GM21360 (cell line): Measurements from ENCODE around the gene TTYH1.

Source experiments
- ATAC-seq: cut with Tn5 transposase; IDR thresholded peaks from one replicate; pipeline ENCODE4 v1.9.1; 2021; ENCODE audit warnings: mild to moderate bottlenecking, moderate library complexity; ENCODE audit not compliant: unreplicated experiment

The TTYH1 gene

DNA sequence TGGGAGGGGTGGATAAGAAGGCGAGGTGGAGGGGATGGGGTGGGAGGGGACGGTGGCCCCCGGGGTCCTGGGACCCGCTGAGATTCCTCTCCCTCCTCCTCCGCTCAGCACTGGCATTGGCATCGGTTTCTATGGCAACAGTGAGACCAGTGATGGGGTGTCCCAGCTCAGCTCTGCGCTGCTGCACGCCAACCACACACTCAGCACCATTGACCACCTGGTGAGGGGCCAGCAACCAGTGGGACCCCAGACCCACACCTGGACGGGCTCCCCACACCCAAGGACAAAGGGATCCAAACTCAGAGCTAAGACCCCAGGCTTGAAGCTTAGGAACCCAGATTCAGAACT, 5.9 kb downstream of the TTYH1 start:
- no peak for ATAC-seq

DNA sequence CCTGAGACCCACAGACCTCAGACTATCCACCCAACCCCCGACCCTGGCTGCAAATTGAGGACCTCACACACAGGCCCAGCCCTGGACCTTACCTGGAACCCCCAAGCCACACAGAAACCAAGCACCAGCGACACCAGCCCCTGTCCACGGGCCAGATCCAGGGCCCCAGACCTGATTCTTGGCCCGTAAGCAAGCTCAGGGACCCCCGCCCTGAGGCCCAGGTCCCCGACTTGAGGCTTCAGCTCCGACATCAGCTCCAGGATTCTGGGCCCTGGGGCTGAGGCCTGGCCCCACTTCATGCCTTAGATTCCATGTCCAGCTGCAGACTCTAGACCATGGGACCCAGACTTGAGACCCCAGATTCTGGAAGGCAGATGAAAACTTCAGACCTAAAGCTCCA, 6.3 kb downstream of the TTYH1 start:
- no peak for ATAC-seq

DNA sequence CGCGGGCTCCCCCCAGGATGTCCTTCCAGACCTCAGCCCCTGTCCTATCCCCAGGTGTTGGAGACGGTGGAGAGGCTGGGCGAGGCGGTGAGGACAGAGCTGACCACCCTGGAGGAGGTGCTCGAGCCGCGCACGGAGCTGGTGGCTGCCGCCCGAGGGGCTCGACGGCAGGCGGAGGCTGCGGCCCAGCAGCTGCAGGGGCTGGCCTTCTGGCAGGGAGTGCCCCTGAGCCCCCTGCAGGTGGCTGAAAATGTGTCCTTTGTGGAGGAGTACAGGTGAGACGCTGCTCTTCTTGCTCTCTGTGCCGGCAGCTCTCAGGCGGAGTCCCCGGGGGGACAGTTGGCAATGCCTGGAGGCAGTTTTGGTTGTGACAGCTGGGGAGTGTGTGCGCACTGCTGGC, 6.9 kb downstream of the TTYH1 start:
- no peak for ATAC-seq

DNA sequence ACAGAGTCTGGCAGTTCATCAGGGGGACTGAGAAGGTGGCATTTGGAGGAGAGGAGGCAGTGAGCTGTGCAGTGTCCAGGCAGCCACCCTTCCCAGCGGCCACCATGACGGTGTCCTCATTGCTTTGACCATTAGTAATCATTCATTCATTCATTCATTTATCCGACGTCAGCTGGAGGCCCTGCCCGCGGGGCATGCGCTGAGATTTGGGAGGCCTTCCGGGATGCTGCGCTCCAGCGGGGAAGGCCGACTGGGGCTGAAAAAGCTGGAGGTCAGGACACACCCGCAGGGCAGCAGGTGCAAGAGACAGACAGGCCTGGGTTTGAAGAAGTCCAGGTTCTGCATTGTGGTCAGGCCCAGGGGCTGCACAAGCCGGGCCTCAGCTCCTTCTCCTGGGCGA, 8.9 kb downstream of the TTYH1 start:
- ATAC-seq = no peak

DNA sequence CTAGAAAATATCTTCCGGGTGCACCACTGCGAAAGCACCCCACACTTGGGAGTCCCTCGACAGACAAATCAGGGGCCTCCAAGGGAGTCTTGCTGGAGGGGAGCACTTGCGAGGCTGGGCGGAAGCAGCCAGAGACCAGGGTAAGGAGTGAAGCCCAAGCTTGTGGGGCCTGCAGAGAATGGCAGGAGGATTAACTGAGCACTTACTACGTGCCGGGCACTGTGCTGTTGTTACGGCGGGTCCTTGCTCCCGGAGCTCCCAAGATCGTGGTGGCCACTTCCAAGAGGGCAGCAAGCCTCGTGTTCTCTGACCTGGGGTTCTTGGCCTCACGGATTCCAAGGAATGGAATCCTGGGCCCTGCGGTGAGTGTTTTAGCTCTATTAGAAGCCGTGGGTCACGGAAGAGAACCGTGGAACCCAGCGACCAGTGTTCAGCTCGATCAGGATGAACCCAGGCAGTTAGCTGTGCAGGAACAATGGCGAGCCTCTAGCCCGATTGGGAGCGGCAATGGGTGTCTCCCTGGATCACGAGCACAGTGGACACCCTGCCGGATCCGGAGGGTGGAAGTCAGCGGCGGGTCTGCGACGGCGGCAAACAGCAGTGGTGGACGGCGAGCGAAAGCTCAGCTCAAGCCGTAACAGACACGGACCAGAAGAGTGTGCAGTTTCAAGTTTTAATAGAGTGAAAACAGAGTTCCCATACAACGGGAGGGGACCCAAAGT, 9.6 kb downstream of the TTYH1 start:
- no peak for ATAC-seq

DNA sequence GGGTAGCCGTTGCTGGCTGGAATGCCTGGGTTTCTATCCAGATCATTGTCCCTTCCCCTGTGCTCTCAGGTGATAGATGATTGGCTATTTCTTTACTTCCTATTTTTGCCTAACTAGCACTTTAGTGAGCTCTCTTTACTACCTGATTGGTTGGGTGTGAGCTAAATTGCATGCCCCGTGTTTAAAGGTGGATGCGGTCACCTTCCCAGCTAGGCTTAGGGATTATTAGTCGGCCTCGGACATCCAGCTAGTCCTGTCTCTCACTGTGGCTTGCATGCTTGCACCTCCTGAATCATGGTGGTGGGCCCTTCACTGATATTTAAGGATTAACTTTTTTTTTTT, 10.1 kb downstream of the TTYH1 start:
- ATAC-seq = no peak

DNA sequence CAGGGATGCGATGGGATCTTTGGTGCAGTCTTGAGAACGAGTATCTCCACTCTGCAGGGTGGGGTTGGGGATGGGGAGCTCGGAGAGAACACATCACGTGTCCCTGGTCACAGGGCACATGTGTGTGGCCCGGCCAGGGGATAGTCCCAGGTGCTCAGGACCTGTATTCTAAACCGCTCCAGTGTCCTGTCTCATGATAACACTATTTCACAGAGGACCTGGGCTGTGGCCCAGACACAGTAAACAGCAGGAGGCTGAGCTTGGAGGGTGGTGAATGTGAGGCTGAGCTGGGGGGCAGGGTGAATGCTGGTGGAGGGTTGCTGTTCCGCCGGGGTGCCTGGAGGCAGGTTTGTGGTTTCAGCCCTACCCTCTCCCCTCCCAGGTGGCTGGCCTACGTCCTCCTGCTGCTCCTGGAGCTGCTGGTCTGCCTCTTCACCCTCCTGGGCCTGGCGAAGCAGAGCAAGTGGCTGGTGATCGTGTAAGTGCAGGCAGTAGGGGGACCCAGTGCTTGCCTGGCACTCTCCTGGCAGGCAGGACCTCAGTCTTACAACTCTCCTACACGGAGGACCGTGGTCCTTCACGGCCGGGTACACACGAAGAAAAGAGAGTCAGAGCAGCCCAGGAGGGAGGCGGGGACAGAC, 11.1 kb downstream of the TTYH1 start:
- ATAC-seq = no peak

DNA sequence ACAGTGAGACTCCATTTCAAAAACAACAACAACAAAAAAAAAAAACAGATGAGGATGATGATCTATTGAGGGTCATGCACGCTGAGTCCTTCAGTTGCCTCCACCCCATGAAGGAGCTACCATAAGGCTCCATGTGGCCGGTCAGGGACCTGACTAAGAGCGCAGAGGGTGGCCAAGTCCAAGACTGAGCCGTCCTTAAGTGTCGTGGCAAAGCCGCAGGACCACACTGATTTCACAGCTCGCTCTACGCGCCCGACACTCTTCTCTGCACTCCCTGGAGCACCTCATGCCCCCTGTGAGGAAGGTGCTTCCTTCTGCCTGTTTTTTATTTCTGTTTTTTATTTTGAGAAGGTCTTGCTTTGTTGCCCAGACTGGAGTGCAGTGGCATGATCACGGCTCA, 12.3 kb downstream of the TTYH1 start:
- ATAC-seq = no peak

DNA sequence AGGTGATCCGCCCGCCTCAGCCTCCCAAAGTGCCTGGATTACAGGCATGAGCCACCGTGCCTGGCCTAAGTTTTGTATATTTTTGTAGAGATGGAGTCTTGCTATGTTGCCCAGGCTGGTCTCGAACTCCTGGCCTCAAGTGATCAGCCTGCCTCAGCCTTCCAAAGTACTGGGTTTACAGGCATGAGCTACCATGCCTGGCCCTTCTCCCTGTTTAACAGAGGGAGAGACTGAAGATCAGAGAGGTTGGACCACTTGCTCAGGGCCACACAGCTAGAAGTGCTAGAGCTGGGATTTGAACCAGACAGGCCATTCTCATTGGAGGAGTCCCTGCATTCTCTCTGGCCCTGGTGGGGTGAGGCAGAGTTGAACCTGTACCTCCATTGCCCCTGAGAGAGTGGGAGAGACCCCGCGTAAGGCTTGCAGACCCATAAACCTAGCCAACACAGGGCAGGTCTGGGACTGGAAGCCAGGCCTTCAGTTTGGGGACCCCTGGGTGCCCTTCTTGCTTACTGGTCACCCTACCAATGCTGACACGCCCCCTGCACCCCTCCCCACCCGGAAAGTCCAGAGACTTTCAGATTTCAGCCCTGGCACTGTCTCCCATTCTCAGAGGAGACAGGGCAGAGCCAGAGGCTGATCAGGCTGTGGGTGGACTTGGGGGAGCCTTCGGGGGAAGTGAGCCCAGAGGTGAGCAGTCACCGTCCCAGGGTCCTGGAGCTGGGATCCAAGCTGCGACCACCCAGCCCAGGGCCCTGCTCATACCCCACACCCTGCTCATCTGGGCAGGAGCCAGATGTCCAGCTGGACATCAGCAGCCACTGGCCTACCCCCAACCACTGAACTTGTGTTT, 13.3 kb downstream of the TTYH1 start:
- ATAC-seq = no peak

DNA sequence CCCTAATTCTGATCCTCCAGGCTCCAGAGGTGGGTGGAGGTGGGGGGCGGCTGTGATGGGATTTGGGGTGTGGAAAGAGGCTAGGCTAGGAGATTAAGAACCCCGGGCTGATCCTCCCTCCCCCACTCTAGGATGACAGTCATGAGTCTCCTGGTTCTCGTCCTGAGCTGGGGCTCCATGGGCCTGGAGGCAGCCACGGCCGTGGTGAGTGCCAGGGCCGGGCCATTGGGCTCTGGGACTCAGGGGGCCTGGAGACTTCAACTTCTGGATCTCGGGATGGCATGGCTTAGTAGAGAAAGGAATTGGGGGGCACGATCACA, 13.9 kb downstream of the TTYH1 start:
- no peak for ATAC-seq

DNA sequence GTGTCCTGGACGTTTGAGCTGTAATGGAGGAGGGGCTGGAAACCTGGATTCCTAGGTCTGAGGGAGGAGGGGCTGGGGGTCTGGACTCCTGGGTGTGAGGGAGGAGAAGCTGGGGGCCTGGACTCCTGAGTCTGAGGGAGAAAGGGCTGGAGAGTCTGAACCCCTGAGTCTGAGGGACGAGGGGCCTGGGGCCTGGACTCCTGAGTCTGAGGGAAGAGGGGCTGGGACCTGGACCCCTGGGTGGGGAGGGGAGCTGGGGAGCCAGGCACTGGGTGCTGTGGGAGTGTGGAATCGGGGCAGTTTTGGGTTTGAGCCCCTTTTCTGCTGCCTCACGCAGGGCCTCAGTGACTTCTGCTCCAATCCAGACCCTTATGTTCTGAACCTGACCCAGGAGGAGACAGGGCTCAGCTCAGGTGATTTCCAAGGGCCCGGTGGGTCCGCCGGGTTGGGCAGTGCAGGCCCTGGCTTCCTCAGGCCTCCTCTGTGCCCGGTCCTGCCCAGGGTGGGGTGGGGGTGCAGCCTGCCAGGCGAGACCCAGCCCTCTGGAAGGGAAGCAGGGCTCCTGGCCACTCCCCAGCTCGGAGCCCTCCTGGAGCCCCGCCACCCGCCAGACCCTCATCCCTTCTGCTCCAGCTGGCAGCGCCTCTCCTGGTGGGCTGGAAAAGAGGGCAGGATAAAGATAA, 14.4 kb downstream of the TTYH1 start:
- no peak for ATAC-seq

DNA sequence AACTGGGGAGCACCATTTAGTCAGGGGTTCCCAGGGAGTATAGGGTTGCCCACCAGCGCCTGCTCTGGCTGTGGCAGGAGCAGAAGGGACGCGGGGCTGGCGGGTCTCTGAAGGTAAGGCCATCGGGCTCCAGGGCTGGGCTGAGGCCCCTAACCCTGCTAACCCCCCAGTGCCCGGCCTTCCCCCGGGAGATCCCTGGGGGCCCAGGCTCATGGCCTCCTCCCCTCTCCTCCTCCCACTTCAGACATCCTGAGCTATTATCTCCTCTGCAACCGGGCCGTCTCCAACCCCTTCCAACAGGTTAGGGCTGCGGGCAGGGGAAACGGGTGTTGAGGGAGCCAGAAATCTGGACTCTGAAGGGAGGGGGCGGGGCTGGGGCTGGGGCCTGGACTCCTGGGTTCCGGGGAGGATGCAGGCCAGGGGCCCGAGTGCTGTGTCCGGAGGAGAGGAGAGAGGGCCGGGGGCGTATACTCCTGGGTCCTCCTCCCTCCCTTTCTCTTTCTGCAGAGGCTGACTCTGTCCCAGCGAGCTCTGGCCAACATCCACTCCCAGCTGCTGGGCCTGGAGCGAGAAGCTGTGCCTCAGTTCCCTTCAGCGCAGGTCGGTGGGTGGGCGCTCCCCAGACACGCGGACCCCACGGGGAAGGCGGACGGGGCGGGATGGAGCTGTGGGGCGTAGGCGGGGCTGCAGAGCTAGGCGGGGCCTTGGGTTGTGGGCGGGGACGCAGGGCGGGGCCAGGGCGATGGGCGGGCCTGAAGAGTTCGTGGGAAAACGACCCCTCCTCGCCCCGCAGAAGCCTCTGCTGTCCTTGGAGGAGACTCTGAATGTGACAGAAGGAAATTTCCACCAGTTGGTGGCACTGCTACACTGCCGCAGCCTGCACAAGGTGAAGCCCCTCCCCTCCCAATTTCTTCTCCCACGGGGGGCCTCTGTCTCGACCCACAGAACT, 15.3 kb downstream of the TTYH1 start:
- ATAC-seq = no peak

DNA sequence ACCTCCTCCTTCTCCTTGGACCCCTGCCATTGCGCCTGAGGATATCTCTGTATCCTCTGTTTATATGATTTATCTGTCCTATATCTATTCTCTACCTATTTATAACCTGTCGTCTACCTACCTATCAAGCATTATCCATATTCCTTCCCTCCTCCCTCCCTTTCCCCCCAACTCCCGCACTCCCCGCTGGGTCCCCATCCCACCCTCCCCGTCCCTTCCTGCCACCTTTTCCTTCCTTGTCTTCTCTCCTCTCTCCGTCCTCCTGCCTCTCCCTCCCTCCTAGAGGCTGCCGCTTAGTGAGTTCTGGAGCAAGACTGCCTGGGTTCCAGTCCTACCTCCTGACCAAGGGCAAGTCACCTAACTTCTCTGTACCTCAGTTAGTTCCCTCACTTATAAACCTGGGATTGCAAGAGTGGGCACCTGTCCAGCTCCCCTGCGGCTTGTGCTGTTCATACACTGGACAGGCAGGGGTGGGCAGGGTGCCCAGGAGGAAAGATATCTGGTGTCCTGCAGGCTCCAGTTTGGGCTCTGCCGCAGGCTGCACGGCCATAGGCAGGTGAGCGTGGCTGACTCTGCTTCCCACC, 16.1 kb downstream of the TTYH1 start:
- no peak for ATAC-seq

DNA sequence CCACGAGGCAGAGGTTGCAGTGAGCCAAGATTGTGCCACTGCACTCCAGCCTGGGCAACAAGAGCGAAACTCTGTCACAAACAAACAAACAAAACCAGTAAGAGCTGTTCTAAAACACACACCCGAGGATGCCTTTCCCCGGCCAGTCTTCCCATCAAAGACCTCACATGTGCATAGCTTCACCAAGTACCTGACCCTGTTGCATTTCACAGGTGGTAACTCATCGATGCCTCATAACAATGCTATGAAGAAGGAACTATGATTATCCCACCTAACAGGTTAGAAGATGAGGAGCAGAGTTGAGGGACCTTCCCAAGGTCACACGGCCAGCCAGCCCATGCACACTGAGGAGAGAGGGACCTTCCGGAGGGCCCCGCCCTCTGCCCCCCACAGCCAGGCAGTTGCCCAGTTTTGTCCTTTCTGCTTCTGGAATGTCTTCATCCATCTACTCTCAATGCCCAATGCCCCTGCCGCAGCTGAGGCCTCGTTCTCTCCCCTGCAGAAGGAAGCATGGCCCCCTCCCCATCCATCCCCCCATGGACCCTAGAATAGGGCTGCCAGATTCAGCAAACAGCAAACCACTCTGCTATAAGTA, 17.0 kb downstream of the TTYH1 start:
- no peak for ATAC-seq

DNA sequence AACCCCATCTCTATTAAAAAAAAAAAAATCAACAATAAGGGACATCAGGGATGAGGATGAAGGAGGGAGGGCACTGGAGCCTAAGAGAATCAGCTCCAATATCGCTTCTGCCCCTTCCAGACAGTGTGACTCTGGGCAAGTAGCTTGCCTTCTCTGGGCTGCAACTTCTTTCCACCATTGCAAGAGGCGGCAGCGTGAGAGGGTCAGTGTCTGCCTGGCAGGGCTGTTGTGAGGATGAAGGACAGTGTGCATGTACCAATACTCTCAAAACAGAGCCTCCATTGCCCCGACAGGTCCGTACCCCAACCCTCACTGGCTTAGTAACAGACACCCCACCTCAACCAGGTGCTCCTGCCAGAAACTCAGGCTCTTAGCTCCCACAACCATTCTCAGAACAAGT, 18.4 kb downstream of the TTYH1 start:
- no peak for ATAC-seq

DNA sequence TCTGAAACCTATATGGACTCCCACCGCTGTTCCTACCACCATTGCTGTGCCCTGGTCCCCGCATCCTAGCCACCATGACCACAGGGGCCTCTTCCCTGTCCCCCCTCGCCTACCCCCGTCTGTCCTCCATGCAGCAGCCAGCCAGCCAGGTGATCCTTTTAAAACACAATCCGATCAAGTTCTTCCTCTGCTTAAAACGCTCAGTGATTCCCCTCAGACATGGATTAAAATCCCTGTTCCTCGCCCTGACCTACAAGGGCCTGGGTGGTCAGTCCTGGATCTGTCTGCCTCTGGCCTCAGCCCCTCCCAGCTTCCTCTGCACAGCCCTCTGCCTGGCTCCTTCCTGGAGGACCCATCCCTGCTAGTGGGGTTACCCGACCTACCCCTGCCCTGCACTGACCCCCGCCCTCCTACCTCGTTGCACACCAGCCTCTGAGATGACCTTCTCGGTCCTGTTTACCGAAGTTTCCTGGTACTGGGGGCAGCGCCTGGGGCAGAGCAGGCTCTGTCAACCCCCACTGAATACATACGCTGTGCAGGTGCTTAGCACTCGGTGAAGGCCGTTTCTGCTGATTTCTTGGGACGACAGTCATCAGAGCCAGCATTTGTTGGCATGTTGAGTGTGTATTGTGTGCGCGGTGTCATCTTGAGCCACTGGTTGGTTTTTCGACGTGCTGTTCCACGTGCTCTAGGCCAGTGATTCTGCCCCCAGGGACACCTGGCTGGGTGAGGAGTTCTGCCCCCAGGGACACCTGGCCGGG, 19.0 kb downstream of the TTYH1 start:
- no peak for ATAC-seq

DNA sequence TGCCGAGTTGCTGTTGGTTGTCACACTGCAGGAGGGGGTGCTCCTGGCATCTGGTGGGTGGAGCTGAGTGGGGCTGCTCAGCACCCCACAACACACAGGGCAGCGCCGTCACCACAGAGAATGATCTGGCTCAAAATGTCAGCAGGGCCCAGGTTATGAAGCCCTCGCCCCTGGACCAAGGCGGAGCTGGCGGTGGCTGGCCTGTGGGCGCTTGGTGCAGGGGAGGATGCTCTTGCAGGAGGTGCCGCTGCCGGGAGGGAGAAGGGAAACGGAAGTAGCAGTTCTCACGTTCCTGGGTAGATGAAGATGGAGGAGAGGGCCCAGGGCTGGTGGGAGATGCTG, 19.6 kb downstream of the TTYH1 start:
- no peak for ATAC-seq

DNA sequence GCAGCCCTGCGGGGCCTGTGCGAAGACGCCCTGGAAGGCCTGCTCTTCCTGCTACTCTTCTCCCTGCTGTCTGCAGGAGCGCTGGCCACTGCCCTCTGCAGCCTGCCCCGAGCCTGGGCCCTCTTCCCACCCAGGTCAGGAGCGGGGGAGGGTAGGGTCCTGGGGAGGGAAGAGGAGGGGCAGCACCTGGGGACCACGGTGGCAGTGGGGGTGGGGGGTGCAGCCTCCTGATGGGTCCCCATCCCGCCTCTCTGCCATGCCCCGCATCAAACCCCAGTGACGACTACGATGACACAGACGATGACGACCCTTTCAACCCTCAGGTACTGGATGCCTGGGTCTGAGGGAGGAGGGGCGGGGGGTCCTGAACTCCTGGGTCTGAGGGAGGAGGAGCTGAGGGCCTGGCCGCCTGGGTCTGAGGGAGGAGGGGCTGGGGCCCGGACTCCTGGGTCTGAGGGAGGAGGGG, 20.3 kb downstream of the TTYH1 start:
- no peak for ATAC-seq

DNA sequence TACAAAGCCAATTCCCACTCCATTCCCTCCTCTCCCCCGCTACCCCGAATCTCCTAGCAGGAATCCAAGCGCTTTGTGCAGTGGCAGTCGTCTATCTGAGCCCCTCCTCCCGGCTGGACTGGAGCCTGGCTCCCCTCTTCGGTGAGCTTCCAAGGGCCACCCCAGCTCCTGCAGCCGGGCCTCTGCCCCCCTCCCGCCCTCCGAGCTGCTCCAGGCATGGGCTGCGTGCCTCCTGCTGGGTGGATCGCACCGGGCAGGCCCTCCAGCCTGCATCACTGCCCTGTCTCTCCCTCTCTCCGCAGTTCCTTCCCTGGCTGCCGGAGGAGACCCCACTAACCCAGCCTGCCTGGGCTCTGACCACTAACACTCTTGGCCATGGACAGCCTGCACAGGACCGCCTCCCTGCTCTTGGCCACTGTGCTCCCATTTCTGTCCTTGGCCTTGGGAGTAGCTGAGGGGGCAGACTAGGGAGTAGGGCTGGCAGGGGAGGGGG, 20.8 kb downstream of the TTYH1 start:
- no peak for ATAC-seq
